ENCODE data around the gene NDUFB3.

Gene NDUFB3

GRCh38 chr2:201127152-201127511 is 55.3 kb downstream of the NDUFB3 start (continued):
- TF ChIP-seq CSRNP3 (CRISPR knock-in tag; IDR thresholded peaks at IDR 0.05) = no peak

- TF ChIP-seq SNAI2 (CRISPR knock-in tag; IDR thresholded peaks at IDR 0.05) (peak; percentile 81), RARB (CRISPR knock-in tag; IDR thresholded peaks at IDR 0.05) (no peak), CSDC2 (CRISPR knock-in tag; IDR thresholded peaks at IDR 0.05) (peak; percentile 66; the same call in 1 of the 2 replicates), ZNF70 (CRISPR knock-in tag; IDR thresholded peaks at IDR 0.05) (no peak), ISL1 (CRISPR knock-in tag; IDR thresholded peaks at IDR 0.05) (0 out of 2 replicates have a peak, but pooled peaks have one; percentile 11)
Observed at GRCh38 chr2:201127570-201127969, 55.8 kb downstream of the NDUFB3 start.

GRCh38 chr2:201128033-201128432 is 56.2 kb downstream of the NDUFB3 start:
- TF ChIP-seq ZNF8 (CRISPR knock-in tag; IDR thresholded peaks at IDR 0.05) (no peak), RARB (CRISPR knock-in tag; IDR thresholded peaks at IDR 0.05) (no peak), CSRNP3 (CRISPR knock-in tag; IDR thresholded peaks at IDR 0.05) (no peak), ESRRG (CRISPR knock-in tag; IDR thresholded peaks at IDR 0.05) (no peak), OSR1 (CRISPR knock-in tag; IDR thresholded peaks at IDR 0.05) (no peak), TCF4 (CRISPR knock-in tag; IDR thresholded peaks at IDR 0.05; ENCODE audit: borderline replicate concordance) (no peak), POU6F1 (CRISPR knock-in tag; IDR thresholded peaks at IDR 0.05; ENCODE audit: borderline replicate concordance, low read depth) (no peak), SNAI2 (CRISPR knock-in tag; IDR thresholded peaks at IDR 0.05) (no peak), ZNF70 (CRISPR knock-in tag; IDR thresholded peaks at IDR 0.05) (no peak)
- ATAC-seq = no peak

More at GRCh38 chr2:201127570-201127969, 55.8 kb downstream of the NDUFB3 start:
- ATAC-seq = peak; percentile 74

GRCh38 chr2:201128933-201129505 is 57.2 kb downstream of the NDUFB3 start:
- ATAC-seq = peak; percentile 7; the same call in 2 of the 3 replicates
- TF ChIP-seq CSDC2 (CRISPR knock-in tag; IDR thresholded peaks at IDR 0.05) = 0 out of 2 replicates have a peak, but pooled peaks have one; percentile 72
- TF ChIP-seq ISL1 (CRISPR knock-in tag; IDR thresholded peaks at IDR 0.05) = no peak
- TF ChIP-seq PATZ1 (CRISPR knock-in tag; IDR thresholded peaks at IDR 0.05; ENCODE audit: borderline replicate concordance) = no peak
- no peak for TF ChIP-seq ZC3H10 (CRISPR knock-in tag; IDR thresholded peaks at IDR 0.05)

- peak; percentile 43 for ATAC-seq
- TF ChIP-seq OSR1 (CRISPR knock-in tag; IDR thresholded peaks at IDR 0.05) (peak; percentile 50; the same call in 1 of the 2 replicates), ISL1 (CRISPR knock-in tag; IDR thresholded peaks at IDR 0.05) (no peak)
Observed at GRCh38 chr2:201130524-201131186, 58.9 kb downstream of the NDUFB3 start.

GRCh38 chr2:201132518-201132917 is 60.7 kb downstream of the NDUFB3 start:
- ATAC-seq = no peak
- TF ChIP-seq PPARA (CRISPR knock-in tag; IDR thresholded peaks at IDR 0.05; ENCODE audit: borderline replicate concordance) (no peak), ARNTL (CRISPR knock-in tag; IDR thresholded peaks at IDR 0.05; ENCODE audit: borderline replicate concordance, low read depth) (no peak), TOX (CRISPR knock-in tag; IDR thresholded peaks at IDR 0.05; ENCODE audit: borderline replicate concordance) (no peak), TCF4 (CRISPR knock-in tag; IDR thresholded peaks at IDR 0.05; ENCODE audit: borderline replicate concordance) (no peak), CSRNP3 (CRISPR knock-in tag; IDR thresholded peaks at IDR 0.05) (no peak)
